CD4-positive, alpha-beta T cell treated with Interleukin-15 for 1 hour (primary cell): ENCODE data around the gene TBC1D5.

Source experiments
- DNase-seq: peaks from one replicate; pipeline ENCODE4 v3.0.0-alpha.2; 2020

TBC1D5 gene

GRCh38 chr3:17195856-17196604, 546.4 kb downstream of the TBC1D5 start:
- no peak for DNase-seq

DNA sequence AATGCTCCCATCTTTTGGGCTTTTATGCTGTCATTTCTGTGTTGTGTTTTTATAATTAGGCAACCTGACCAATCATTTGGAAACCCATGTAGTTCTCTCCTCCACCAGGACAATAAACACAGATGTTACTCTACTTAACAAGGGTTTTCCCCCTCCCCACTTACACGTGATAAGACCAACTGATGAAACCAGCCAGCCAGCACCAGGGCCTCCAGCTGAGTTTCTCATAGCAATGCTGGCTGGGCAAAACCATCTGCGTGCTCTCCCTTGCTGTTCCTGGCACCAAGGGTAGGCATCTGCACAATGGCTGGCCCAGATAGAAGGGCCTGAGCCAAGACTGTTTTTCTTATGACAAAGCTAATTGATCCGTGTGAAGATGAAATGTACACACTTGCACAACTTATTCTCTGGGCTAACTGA, 547.2 kb downstream of the TBC1D5 start:
- peak; percentile 33 for DNase-seq

DNA sequence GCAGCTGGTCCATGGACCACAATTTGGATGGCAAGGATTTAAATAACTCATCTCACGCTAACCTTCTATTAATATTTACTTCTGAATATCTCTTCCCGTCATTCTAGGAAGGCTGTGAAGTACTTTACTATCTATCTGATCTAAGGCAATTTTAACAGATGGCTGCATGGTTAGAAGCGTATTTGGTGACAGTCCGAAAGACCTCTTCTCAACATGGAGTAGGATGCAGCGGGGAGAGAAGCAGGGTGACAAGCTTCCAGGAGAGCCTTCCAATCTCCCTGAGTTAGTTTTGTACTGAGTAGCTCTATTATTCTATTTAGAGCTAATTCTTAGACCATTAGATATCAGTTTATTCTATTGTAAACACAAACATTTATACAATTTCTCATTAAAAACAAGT, 548.3 kb downstream of the TBC1D5 start:
- no peak for DNase-seq

DNA sequence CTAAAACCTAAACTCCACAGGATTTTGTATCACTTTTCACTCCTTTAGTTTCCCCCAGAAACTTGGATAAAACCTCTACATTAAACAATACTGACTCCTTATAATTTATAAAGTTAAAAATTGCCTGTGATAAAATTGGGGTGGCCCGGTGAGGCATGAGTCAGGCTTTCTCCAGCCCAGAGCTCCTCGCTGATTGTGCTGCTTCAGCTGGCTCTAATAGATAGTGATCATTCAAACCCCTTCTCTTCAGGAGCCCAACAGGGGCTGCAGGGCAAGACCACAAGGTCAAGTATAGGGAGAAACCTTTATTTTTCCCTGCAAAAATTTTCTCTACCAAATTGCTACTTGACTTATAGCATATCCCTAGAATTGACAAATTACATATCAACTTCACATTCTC, 549.4 kb downstream of the TBC1D5 start:
- no peak for DNase-seq

GRCh38 chr3:17190353-17191078, 551.9 kb downstream of the TBC1D5 start:
- no peak for DNase-seq

DNA sequence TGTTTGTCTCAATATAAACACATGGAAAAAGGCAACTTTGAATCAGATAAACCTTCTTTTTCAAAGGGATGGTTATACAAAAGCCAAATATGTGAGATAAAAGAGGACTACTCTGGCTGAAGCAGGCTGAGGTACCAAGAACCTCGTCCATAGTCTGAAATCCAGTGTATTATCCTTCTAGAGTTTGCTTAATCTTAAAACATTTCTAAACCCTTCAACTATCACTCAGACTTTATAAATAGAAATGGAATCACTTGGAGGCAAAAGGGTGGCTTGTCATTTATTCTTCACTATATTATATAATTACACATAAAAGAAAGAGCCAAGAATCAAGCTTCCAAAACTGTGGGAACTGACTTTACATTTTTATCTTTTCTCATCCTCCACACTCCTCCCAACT, 554.1 kb downstream of the TBC1D5 start:
- no peak for DNase-seq

DNA sequence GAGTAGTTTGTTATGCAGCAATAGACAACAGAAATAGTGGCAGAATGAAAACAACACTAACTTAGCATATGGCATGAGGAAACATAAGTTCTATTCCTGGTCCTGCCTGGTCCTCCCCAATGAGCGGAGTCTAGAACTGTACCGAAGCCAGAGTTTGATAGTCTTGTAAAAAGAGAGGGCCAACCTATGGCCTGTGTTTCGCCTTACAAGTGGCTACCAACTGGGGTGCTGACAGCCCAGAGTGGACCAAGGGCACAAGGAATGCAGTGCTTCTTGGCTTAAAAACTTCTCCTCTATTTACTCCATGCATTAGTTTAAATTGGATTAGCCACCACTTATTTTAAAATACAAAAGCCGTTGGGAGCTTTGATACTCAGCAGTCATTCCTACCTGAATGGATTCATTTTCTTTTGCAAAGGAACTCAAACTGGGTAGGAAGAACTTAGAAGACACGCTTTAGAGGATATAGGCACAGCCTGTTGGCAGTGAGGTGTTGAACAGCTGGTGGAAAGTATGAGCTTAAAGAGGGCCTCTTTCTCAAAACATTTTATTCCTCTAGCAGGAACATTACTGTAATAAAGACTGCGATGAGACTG, 554.7 kb downstream of the TBC1D5 start:
- DNase-seq, result no peak

GRCh38 chr3:17183951-17184550, 558.4 kb downstream of the TBC1D5 start:
- DNase-seq, result no peak

DNA sequence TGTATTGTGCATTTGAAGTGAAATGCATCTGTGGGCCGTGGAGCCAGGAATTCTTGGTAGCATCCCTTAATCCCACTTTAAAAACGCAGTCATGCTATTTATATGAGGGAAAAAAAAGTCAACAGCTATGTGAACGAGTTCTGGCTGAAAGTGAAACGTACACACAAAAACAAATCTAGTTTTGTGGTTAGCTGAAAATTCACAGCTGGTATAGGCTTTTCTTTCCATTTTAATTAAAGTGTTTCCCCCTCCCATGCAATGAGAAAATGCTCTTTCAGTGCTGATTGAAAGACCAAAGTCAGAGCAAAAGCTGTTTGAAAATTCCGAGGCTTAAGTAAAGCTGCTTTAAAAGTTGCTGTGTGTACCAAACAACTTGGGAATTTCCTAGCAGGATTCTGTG, 560.3 kb downstream of the TBC1D5 start:
- no peak for DNase-seq

DNA sequence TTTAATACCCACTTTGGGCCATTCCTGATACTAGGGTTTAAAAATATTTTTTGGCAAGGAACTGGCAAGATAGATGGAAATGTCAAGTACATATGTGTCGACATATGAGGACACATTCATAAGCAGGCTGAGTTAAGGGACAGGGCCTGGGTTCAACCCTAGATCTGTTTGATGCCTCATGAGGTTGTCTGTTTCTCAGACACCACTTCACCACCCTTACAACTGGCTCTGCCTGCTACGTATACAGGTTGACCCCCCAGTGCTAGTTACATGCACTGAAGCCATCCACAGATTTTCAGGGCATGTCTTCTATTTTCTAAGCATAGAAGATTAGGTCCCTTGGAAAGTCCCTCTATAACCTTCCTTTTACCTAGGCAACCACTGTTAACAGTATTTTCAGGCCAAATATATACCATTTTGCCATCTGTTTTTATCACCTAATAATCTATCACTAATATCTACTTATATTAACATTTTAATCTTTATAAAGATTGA, 561.0 kb downstream of the TBC1D5 start:
- no peak for DNase-seq

DNA sequence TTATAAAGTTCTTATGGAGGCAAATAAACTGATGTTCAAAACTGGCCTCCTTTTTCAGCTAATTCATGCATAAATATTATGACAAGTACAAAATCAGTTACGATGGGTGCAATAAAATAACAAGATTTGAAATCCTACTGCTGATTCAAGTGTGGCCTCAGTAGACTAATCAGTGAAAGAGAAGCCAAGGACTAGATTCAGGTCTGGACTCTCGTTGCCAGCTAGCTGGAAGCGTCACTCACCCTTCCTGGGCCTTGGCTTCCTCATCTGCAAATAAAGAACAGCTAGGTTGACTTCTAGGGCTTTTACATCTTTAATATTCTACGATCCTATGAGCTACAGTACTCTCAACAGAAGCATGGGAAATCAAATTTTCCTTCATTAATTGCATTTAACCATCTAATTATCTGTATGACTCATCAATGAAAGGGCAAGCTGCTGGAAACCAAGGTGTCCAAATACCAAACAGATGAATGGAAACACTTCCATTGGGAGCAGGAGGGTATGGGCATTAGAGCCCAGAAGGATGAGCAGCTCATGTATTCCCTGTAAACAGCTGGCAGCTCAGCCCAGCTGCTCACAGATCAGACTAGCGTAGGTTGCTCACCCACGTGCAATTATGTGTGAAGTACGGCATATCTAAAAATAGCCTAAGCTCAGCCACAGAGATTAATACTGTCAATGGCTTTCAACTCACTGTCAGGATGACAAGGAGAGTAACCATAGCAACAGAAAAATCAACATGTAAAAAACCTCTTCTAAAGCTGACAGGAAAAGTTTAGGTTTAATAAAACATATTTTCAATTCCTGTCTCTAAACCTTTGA, 562.8 kb downstream of the TBC1D5 start:
- DNase-seq, result peak; percentile 35

- no peak for DNase-seq
Measured at GRCh38 chr3:17176757-17177156, 565.7 kb downstream of the TBC1D5 start.

- DNase-seq, result no peak
Measured at GRCh38 chr3:17175187-17175807, 567.1 kb downstream of the TBC1D5 start.

GRCh38 chr3:17166369-17166768, 576.1 kb downstream of the TBC1D5 start:
- no peak for DNase-seq

- DNase-seq, result no peak
Measured at GRCh38 chr3:17162116-17162515, 580.3 kb downstream of the TBC1D5 start.

GRCh38 chr3:17160597-17160996, 581.8 kb downstream of the TBC1D5 start:
- DNase-seq, result no peak

GRCh38 chr3:17158941-17159682, 583.3 kb downstream of the TBC1D5 start:
- DNase-seq, result no peak

- DNase-seq, result no peak
Measured at GRCh38 chr3:17157713-17158112, 584.7 kb downstream of the TBC1D5 start.

DNA sequence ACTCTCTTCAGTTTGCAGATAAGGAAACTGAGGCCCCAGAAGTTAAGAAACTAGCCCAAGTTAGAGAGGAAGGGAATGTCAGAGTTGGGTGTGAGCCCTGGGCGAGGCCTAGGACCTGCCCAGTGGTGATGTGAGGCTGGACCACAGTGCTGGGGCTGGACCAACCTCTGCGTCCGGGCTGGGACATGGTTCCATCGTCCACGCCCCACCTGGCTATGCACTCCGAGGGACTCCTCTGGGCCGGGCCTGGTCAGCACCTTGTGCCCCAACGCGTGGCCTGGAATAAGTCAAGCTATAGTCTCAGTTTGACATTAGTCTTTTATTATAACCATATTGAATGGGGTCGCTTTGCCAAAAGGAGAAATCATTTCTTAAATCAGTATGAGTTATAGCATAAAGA, 585.6 kb downstream of the TBC1D5 start:
- no peak for DNase-seq

DNA sequence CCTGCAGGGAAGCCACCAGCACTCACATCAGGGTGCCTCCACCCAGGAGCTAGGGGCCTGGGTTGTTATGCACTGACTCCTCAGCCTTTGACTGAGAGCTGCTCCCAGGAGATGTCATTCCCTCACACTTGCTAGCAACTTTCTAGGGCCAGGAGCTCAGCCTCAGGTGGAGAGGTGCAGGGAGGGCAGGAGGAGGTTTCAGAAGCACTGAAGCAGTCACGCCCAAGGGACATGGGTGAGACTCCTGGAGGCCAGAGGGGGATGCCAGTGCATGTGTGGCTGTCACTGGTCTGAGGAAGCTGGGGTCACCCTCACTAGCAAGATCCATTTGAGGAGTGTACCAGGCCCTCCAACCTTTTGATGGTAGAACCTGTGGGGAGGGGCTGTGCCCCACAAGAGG, 586.5 kb downstream of the TBC1D5 start:
- DNase-seq, result no peak

GRCh38 chr3:17154941-17155340, 587.5 kb downstream of the TBC1D5 start:
- no peak for DNase-seq
